K562 (cell line): ENCODE results near the gene AKAP7.

Experiments used
- CBFB ChIP-seq: sonication (generic); formaldehyde crosslinking; IDR thresholded peaks from 2 replicates; pipeline ENCODE4 v1.4.0; 2020; ENCODE audit warnings: mild to moderate bottlenecking, missing genetic modification reagents
- CTCF ChIP-seq, 3 experiments: IDR thresholded peaks in 2 of 3; conservative IDR thresholded peaks in 1 of 3; 2 replicates each; pipeline ENCODE4 v1.5.1; 2011 to 2012; ENCODE audit warnings: low read length in 3 of 3, mild to moderate bottlenecking in 3 of 3, control low read depth in 2 of 3, improper control_type of control experiment in 1 of 3, inconsistent platforms in 1 of 3, low read depth in 1 of 3, mixed read lengths in 1 of 3, moderate library complexity in 1 of 3; ENCODE audit not compliant: insufficient read depth in 2 of 3
- MAX ChIP-seq: sonication (generic); formaldehyde crosslinking; IDR thresholded peaks from 2 replicates; pipeline ENCODE4 v1.9.0; 2022; ENCODE audit warnings: mild to moderate bottlenecking, missing genetic modification reagents
- NR2C2 ChIP-seq, 2 experiments: fragments of 200-800 bp in 1 of 2; sonication (Bioruptor generic) in 1 of 2; sonication (generic) in 1 of 2; formaldehyde crosslinking in 1 of 2; IDR thresholded peaks; 2 replicates each; pipeline versions ENCODE4 v1.6.1 to v1.8.0; 2016 to 2022; ENCODE audit warnings: mild to moderate bottlenecking in 1 of 2, missing compliant biosample characterization in 1 of 2, missing genetic modification characterization in 1 of 2, missing genetic modification reagents in 1 of 2
- TBP ChIP-seq: optimal IDR thresholded peaks from 2 replicates; pipeline ENCODE3; 2011; ENCODE audit warnings: low read depth, low read length, improper control_type of control experiment
- TCFL5 ChIP-seq: fragments of 250-450 bp; sonication (Bioruptor Pico); conservative IDR thresholded peaks from 2 replicates; pipeline ENCODE4 v1.6.1; 2021; ENCODE audit warnings: mild to moderate bottlenecking, moderate library complexity, matching md5 sums
- THRAP3 ChIP-seq: fragments of 450-650 bp; IDR thresholded peaks from 2 replicates; pipeline ENCODE4 v1.6.1; 2016; ENCODE audit warnings: mild to moderate bottlenecking, inconsistent platforms, borderline replicate concordance
- XRCC3 ChIP-seq: fragments of 450-650 bp; IDR thresholded peaks from 2 replicates; pipeline ENCODE4 v1.6.1; 2017; ENCODE audit warnings: mild to moderate bottlenecking, moderate library complexity
- ZBTB7A ChIP-seq: IDR thresholded peaks from 2 replicates; pipeline ENCODE4 v1.6.1; 2011; ENCODE audit warnings: low read depth, mild to moderate bottlenecking, low read length, moderate library complexity, borderline replicate concordance; ENCODE audit not compliant: control insufficient read depth

DNA sequence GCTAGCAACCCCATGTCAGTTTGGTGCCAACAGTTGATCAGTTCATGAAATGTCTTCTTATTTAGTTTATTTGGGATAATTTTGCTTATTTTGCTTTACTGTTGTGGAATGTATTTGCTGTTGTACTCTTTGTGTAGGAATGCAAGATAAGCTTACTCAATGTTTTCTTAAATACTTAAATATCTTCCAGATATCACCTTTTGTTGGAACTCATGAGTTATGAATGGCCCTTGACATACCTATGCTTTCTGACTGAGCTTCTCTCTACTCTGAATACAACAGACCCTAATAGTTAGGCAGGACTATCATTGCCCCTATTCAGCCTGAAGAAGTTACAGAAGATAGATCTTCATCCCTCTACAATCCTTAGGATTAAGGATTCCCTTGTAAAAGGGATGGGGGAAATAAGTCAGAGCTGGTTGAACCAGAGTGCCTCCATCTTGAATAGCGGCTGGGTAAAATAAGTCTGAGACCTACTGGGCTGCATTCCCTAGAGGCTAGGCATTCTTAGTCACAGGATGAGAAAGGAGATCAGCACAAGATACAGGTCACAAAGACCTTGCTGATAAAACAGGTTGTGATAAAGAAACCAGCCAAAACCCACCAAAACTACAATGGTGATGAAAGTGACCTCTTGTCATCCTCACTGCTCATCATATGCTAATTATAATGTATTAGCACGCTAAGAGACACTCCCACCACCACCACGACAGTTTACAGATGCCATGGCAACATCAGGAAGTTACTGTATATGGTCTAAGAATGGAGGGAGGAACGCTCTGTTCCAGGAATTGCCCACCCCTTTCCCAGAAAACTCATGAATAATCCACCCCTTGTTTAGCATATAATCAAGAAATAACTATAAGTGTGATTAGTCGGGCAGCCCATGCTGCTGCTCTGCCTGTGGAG lies 196.9 kb downstream of the AKAP7 start:
- TF ChIP-seq CTCF (IDR thresholded peaks at IDR 0.05 in 2 of 3, conservative IDR thresholded peaks at IDR 0.05 in 1 of 3; ENCODE audit: insufficient read depth in 2 of 3, low read depth in 1 of 3, low read length in 3 of 3) (no peak), TCFL5 (CRISPR knock-in tag) (no peak), ZBTB7A (no peak), THRAP3 (no peak), XRCC3 (no peak), TBP (no peak), CBFB (no peak), MAX (CRISPR knock-in tag) (no peak), NR2C2 (CRISPR knock-in tag; IDR thresholded peaks at IDR 0.05) (no peak), NR2C2 (tag; IDR thresholded peaks at IDR 0.05) (no peak)
